HG02642 (cell line): ENCODE measurements around the gene AFG1L.

ENCODE experiments used
- ATAC-seq: cut with Tn5 transposase; IDR thresholded peaks from one replicate; pipeline ENCODE4 v1.9.1; 2021; ENCODE audit warnings: mild to moderate bottlenecking; ENCODE audit not compliant: unreplicated experiment, poor library complexity

The AFG1L gene

GRCh38 chr6:108565091-108565766 lies 270.4 kb downstream of the AFG1L start:
- ATAC-seq = peak; percentile 70

- ATAC-seq = no peak
Measured at GRCh38 chr6:108565893-108566292, 271.0 kb downstream of the AFG1L start.

GRCh38 chr6:108566406-108566805 lies 271.6 kb downstream of the AFG1L start:
- ATAC-seq = no peak

- ATAC-seq = no peak
Measured at GRCh38 chr6:108568101-108568500, 273.2 kb downstream of the AFG1L start.

- no peak for ATAC-seq
Measured at GRCh38 chr6:108568551-108569305, 273.9 kb downstream of the AFG1L start.

GRCh38 chr6:108570517-108570916 lies 275.7 kb downstream of the AFG1L start:
- ATAC-seq = no peak

- no peak for ATAC-seq
Measured at GRCh38 chr6:108574457-108575141, 279.7 kb downstream of the AFG1L start.
